HG02970 (cell line): ENCODE measurements around the gene ASCC1.

Experiments used
- ATAC-seq: cut with Tn5 transposase; IDR thresholded peaks from one replicate; pipeline ENCODE4 v1.9.1; 2021; ENCODE audit warnings: mild to moderate bottlenecking, moderate library complexity, moderate number of reproducible peaks; ENCODE audit not compliant: unreplicated experiment, low FRiP score

The ASCC1 gene, protein sequence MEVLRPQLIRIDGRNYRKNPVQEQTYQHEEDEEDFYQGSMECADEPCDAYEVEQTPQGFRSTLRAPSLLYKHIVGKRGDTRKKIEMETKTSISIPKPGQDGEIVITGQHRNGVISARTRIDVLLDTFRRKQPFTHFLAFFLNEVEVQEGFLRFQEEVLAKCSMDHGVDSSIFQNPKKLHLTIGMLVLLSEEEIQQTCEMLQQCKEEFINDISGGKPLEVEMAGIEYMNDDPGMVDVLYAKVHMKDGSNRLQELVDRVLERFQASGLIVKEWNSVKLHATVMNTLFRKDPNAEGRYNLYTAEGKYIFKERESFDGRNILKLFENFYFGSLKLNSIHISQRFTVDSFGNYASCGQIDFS

DNA sequence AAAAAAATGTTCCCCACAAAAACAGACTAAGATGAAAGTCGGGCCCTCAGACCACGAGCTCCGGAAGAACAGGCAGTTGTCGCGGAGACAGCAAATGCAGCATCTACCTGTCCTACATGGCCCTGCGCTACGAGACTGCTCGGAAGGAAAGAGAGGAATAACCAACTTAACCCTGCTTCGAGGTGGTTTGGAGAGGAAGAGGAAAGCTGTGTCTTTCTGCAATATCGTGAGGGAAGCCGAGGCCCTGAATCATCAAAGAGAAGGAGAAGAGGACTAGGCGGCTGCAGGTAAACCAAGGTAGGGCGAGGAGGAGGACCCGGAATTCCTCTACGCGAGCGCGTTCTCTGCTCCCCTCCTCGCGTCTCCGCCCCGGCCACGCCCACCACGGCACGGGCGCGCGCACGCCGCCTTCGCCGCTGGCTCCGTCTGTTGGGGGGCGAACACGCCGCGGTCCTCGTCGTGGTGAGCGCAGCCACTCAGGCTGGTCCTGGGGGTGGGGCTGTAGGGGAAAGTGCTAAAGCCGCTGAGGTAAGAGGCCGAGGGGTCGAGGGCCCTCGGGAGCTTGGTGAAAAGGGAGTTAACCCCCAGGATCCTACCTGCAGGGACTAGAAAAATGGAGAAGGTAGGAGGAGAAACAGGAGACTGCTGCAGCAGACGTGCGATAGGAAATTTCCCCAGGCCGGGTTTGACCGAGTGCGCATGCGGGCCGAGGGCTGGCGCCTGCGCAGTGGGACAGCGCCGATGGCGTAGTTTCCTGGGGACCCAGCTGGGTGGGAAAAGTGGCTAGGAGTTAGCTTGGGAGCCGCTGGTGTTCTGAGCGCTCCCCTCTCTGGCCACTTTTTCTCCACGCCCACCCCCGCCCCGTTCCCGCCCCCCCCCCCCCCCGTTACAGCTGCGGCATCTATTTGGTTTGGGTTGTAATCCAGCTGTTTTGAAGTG, at the start of gene ASCC1, which contains the start of gene ANAPC16:
ASCC1 (minus strand) TSS at position 666 of the 939 bp plus-strand sequence. CDS start 2,978 bp downstream, outside the sequence.
ANAPC16 (plus strand) TSS at position 402 of the 939 bp plus-strand sequence. CDS start 7,903 bp downstream, outside the sequence.
- peak; percentile 90 for ATAC-seq

DNA sequence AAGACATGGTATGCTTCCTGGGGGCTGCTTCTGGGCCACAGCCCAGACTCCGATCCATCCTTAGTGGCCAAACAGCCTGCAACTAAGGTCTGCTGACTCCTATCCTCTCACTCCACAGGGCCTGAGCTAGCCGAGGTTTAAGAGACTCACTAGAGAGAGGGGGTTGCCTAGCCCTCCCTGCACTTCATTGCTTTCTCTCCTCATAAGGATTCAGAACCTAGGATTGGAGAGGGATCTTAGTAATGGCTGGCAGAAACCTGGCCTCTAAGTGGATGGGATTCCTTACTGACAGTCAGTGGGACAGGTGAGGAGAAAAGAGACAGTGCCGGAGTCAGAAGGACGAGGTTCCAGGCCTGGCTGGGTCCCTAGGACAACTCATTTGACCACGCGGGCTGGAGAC, 49.4 kb upstream of the ASCC1 start:
- no peak for ATAC-seq

DNA sequence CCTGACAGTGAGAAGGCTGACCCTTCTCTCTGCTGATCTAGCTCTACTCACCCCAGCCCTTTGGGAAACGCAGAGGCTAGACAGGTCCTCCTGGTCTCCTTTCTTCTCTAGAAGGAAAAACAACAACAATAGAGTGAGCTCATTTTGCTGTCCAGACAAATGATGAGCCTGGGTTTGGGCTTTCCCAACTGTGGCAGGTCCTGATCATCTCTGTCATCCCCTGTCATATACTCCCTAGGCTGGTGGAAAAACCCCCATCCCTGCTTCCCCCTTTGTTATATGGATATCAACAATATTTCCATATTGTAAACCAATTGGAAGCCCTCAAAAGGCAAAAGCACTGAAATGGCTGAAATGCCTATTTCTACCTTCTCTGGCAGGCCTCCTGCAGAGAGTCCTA, 48.5 kb upstream of the ASCC1 start:
- no peak for ATAC-seq

DNA sequence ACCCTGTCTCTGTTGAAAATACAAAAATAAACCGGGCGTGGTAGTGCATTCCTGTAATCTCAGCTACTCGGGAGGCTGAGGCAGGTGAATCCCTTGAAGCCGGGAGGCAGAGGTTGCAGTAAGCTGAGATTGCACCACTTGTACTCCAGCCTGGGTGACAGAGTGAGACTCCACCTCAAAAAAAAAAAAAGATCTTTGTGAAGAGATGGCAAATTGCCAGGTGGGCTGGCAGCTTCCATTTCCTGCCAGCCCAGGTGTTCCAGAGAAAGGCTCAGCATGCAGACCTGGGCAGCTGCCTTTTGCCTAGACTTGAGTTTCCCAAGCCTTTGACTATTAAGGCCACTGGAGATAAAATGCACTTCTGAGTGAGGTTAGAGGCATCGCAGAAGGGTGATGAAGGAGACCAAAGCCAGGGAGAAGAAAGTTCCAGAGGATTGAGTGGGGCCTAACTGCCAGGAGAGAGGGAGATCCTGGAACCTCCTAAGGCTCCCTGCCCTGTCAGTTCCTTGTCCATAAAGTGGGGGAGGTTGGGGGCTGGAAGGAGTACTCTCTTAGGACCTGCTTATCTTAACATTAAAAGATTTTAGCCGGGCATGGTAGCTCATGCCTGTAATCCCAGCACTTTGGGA, 47.7 kb upstream of the ASCC1 start:
- no peak for ATAC-seq

DNA sequence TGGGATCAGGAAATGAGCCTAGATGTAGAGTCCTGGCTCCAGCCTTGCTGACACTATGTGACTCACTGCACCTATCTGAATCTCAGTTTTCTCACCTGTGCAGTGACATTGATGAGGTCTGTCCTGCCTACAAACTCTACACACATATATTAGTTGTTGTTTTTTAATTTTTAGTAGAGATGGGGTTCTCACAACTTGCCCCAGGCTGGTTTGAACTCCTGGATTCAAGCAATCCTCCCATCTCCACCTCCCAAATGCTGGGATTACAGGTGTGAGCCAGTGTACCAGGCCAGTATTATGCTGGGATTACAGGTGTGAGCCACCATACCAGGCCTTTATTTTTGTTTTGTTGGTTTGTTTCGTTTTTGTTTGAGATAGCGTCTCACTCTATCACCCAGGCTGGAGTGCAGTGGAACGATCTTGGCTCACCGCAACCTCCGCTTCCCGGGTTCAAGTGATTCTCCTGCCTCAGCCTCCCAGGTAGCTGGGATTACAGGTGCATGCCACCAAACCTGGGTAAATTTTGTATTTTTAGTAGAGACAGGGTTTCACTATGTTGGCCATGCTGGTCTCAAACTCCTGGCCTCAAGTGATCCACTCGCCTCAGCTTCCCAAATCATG, 45.8 kb upstream of the ASCC1 start:
- no peak for ATAC-seq

DNA sequence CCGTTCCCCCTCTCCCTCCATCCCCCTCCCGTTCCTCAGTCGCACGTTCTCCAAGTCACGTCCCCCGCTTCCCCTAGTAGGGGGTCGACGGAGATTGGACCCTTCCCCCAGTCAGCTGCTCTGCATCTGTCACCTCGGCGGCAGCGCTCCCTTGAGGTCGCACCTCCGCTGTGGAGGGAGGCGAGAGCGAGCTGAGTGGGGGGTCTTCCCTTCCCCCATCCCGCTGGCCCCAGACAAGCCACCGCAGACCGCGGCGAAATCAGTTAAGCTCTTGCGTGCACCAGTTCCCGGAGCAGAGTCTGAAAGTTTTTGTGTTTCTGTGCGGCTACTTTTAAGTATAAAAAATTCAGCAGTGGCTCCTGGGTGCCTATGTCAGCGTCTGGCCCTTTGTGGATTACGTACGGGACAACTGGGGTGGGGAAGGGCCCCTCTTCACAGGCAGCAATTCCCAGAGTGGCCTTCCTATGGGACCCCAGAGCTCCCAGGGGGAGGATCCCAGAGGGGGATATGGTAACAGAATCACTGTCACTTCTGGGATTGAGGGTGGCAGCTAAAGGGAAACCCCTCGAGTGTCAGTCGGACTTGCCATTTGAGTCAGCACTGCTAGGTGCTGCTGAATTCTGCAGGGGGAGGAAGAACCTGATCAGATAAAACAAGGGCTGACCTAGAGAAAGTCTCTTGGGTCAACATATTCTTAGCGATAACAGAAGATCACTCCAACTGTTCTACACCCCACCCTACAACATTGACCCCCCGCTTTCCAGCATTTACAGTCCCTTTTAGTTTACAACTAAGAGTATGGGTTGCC, 45.1 kb upstream of the ASCC1 start:
- peak; percentile 36 for ATAC-seq

DNA sequence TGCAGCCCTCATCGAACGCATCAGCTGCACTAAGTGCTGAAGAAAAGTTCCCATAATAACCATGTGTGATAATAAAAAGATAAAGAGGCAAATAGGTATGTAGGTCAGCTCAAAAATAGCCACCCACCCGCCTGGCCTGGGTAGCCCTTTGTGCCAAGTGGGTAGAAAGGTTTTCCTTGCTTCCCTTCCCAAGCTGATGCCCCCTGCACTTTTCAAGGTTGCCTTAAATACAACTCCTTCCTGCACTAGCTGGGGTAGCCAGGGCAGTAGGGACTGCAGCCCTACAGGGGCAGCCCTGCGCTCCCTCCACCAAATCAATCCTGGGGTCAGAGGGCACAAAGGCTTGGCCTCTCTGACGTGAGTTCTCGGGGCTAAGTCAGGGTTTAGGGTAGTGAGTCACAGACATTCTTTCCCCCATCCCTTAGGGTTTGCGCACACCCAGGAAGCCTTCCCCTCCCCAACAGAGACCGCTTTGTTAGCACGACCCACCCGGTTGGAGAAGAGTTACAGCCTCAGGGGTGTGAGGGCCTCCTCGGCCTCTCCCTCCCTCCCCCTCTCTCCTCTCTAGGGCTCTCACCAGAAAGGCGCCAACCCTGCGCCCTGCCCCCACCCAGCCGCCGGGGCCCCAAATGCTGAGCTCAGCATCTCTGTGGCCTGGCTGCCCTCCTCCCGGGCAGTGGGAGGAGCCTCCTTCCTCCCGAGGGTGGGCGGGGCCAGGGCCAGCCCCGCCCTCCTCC, 44.3 kb upstream of the ASCC1 start:
- peak; percentile 57 for ATAC-seq

DNA sequence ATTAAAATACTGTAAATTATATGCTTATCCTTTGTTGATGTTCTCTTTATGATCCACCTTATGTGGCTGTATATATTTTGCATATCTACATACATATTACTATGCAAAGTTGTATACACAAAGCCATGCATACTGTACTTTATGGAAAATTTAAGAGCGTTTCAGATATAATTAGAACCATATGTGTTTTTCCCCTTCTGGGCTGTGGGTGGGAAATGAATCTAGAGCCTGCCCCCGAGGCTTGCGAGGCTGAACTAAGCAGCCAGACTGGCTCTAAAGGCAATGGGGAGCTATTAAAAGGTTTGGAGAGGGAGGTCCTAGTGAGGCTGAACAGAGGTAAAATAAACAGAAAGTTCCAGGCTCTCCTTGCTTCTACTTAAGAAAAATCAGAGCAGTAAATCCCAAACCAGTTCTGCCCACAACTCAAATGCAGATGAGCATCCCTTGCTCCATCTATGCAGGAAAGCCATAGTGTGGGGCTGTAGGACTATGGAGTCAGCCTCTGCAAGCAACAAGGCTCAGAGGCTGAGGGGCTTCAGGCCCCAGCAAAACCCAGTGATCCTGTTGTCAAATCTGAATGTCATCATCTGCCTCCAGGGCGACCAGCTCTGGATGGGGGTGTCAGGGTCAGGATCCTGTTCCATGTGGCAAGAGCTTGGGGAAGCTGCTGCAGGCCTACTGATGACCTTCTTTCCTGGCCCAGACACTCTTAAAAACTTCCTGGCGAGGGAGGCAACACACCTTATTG, 43.6 kb upstream of the ASCC1 start:
- no peak for ATAC-seq

DNA sequence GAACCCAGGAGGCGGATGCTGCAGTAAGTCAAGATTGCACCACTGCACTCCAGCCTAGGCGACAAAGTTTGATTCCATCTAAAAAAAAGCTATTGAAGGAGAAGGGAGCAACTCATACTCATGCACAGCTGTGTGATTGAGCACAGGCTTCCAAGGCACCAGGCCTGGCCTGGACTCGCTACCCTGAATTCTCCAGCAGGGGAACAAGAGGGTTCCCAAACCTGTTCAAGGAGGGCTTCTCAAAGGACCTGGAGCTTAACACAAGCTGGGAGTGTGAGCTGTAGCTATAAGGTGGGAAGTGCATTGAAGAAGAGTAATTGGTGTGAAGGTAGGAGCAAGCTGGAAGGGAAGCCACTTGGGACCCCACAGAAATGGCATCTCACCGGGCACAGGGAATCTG, 42.5 kb upstream of the ASCC1 start:
- ATAC-seq = no peak

DNA sequence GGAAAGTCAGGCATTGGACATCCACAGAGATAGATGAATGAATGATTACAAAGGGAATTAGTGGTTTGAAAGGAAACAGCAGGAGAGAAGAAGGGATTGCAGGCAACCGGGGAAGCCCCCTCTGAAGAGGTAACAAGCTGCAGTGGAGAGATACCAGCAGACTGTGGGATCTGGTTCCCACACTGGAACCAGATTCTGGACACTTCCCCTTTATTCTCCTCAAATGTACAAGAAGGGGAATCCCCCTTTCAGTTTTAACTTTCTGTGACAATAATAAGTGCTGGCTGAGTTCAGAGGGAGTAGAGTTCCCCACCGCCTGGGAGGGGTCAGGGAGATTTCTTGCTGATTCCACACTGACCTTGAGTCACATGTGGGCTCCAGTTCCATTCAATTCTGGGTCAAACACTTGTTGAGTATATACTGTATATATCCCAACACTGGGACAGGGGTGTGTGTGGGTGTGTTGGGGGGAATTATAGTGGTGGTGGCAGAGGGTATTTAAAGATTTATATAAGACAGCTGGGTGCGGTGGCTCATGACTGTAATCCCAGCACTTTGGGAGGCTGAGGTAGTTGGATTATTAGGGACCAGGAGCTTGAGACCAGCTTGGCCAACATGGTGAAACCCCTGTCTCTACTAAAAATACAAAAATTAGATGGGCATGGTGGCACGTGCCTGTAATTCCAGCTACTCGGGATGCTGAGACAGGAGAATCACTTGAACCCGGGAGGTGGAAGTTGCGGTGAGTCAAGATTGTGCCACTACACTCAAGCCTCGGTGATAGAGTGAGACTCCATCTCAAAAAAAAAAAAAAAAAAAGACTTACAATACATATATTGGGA, 41.2 kb upstream of the ASCC1 start:
- ATAC-seq = peak; percentile 27

DNA sequence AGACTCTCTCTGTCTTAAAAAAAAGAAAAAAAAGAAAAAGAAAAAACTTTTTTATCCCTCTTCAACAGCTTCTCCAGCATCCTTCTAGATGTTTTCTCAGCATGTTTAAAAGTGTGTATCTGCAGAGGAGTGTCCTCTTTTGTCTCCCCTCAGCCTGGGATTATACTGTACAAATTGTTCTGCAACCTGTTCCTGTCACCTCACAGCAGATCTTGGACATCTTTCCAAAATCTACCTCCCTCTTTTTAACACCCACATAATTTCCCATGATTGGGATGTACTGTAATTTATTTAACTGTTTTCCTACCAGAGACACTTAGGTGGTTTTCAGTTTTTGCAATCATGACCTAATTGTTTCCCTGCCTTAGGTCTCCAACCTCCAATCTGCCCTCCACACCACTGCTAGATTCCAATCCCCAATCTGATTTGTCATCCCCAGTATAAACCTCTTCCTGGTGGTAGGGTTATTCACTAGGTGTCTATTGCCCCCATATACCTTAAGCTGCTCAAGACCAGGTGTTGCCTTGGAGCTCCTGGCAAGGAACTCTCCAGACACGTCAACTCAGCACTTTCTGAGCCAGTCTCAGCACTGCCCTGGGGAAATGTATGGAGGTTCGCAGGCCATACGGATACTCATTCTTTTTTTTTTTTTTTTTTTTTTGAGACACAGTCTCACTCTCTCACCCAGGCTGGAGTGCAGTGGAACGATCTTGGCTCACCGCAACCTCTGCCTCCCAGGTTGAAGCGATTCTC, 40.1 kb upstream of the ASCC1 start:
- ATAC-seq = no peak

DNA sequence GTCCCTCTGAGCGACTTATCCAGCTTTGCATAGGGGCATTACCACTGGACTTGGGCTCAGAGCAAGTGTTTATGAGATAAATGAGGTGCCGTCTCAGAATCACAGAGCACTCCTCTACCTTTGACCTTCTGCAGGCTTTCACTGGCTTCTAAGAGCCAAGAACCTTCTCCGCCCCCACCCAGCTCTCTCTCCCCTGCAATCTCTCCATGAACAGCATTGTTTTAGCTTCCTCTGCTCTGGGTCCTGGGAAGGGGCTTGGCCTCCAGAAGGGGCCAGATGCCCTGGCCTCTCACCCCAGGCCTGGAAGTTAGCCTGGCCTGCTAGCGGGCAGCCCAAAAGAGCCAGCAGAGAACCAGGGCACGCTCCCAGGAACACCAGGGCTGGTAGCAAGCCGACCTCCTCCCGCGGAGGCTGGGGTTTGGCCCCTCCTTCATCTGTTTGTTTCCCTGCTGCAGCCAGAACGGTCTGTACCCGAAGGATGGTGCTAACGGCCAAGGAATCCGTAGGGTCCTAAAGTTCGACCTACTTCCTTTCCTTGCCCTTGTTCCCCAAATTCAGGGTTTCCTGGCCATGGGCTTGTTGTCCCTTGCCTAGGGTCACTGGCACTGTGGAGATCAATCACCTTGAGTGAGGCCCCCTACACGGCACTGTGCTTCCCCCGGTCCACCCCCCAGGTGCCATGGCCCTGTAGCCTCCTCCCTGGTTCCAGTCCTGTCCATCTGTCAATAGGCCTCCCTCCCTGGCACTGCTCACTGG, 38.9 kb upstream of the ASCC1 start:
- no peak for ATAC-seq

DNA sequence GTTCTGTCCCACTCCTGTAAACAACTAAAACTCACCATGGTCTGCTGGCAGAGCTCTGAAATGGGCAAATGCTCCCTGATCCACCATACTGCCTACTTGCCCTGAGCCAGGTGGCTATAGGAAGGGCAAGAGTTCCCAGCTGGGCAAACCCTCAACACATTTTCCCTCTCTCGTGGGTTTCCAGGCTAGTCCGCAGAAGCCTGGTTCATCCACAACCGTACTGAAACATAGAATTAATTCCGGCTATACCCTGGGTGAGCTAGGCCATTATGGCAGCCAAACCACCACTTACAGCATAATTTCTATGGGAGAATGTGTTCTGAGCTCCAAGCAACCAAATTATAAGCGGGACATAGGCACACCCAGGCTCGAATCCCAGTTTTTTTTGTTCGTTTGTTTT, 37.5 kb upstream of the ASCC1 start:
- ATAC-seq = no peak

DNA sequence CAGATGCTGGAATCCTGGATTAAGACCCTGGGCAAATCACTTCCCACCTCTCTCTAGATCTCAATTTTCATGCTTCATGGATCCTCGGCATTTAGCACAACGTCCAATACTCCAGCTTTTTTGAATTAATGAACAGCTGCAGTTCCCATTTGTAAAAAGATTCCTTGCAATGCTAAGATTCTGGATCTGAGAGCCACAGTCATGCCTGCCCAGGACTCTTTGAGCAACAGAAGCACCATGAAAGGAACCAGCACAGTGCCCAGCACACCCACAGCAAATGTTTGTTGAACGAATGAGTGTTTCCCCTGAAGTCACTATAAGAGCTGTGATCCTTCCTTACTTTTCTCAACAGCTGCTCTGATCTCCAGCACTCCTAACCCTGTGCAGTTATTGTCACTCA, 36.9 kb upstream of the ASCC1 start:
- no peak for ATAC-seq

DNA sequence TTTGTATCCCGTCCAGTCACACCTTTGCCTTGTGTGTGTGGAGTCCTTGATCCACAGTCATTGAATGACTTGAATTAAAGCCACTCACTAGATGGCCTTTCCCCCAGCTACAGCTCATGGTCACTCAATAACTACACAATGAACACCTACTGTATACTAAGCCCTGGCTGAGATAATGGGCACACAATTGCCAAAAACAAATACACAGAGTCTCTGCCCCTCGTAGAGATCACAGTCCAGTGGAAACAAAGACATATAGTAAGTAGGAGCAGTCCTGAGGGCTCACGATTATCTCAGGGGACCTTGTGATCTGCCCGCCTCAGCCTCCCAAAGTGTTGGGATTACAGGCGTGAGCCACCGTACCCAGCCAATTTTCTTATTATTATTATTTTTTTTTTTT, 35.6 kb upstream of the ASCC1 start:
- ATAC-seq = no peak

DNA sequence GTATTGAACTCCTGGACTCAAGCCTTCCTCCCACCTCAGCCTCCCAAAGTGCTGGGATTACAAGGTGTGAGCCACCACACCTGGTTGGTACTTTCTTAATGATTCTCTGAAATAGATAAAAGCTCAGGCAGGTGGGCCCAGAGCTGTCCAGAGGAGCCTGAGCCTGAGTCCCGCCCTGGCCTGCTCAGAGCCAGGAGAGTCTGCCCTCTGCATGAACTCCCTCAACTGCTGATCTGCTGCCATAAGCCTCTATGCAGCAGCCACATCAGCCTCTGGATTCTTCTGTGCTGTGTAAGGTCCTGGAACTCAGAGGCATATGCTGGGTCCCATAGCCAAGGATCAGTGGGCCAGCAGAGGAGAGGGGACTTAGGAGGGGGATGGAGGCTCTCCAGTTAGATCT, 34.6 kb upstream of the ASCC1 start:
- ATAC-seq = no peak
